NCI-H524 treated with DMSO at 0.1 percent for 48 hours (cell line): ENCODE results near the gene CCDC137.
"Not testable (repeated sequence)": the region's sequence is repeated elsewhere in the genome, so short reads cannot be mapped to it uniquely, and the experiment has no call there.

Source experiments
- DNase-seq: peaks from one replicate; lab custom pipeline; 2025; lab: John Stamatoyannopoulos, UW

Gene CCDC137

GRCh38 chr17:81650951-81651350 lies 15.6 kb upstream of the CCDC137 start:
- no peak for DNase-seq

DNA sequence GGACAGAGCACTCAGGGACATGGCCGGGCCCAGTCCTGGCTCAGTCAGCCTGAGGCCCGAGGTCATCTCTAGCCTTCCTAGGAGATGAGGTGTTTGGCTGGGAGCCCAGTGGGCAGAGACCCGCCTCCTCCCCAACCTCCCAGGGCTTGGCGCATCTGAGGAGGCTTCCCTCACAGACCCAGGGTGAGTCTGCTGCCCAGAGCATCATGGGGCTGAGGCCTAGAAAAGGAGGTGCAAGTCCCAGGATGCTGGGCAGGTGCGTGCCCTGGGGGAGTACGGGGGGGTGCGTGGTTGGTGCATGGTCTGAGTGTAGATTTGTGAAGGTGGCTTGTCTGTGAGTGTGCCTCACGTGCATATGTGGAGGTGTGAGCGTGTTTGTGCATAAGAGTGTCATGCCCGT lies 14.8 kb upstream of the CCDC137 start:
- DNase-seq, result no peak

GRCh38 chr17:81652906-81653771 lies 13.4 kb upstream of the CCDC137 start:
- DNase-seq, result no peak

DNA sequence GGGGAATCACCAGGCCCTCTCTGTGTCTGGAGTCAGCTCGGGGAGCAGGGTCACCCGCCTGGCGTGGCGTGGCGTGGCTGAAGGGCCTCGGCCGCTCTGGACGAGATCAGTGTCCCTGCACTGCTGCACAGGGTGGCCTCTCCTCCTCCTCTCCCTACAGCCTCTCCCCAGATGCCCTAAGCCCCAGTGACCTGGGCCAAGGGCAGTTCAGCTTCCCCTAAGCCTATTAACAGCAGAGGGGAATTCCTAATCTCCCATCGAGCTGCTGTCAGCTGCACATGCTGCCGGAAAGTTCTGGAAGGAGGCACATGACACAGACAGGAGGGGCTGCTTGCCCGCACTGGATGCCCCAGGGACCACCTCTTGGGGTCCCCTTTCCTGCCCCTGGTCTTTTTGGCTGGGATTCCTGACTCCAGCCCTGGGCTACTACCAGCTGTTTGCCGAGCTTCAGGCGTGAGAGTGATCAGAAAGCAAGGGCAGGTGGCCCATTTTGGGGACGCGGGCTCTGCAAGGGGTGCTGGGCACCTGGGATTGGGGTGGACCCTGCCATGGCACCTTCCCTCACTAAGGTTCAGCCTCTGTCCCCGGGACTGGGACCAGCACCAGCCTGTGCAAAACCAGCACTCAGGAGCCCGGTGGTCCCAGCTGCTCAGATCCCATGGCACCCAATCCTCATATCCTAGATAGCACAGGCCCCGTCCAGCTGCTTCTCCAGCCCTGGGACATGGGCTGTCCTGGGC lies 11.0 kb upstream of the CCDC137 start:
- no peak for DNase-seq

GRCh38 chr17:81656118-81656743 lies 10.3 kb upstream of the CCDC137 start, which contains the start of gene PDE6G:
Gene PDE6G (minus strand): TSS chr17:81656542. CDS start chr17:81653305, 3,237 bp downstream.
- no peak for DNase-seq

DNA sequence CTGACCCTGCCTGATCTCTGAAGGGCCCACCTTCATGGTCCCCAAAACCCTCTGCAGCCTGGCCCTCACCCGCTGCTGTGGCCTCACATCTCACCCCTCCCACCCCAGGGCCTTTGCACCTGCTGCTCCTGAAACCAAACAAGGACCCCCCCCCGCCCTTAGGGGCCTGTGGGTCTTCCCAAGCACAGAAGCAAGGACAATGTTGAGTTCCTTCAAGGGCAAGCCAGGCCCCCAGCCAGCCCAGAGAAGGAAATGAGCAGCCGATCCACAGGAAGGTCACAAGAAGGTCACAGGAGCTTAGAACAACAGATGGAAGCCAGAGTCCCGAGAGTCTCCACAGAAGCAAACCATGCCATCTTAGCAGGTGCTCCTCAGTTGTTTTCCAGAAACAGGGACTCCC lies 9.7 kb upstream of the CCDC137 start:
- DNase-seq, result no peak

GRCh38 chr17:81659038-81659437 lies 7.5 kb upstream of the CCDC137 start:
- no peak for DNase-seq

DNA sequence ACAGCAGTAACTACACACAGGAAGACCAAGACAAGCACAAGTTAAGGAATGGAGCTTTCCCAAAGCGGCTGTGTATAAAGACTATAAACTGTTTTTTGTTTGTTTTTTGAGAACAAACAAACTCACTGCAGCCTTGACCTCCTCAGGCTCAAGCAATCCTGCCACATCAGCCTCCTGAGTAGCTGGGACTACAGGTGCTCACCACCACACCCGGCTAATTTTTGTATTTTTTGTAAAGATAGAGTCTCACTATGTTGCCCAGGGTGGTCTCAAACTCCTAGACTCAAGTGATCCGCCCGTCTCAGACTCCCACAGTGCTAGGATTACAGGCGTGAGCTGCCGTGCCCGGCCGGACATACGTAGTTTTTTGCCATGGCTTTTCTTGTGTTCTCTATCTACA lies 6.1 kb upstream of the CCDC137 start:
- DNase-seq, result no peak

DNA sequence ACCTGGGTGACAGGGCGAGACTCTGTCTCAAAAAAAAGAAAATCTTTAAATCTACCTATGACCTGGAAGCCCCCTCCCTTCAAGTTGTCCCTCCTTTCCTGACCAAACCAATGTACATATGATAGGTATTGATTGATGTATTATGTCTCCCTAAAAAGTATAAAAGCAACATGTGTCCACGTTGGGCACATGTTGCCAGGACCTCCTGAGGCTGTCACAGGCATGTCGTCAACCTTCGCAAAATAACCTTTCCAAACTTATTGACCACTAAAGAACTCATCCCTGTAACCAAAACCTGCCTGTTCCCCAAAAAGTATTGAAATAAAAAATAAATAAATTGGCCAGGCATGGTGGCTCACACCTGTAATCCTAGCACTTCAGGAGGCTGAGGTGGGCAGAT lies 4.5 kb upstream of the CCDC137 start:
- no peak for DNase-seq

GRCh38 chr17:81664051-81664470 lies 2.5 kb upstream of the CCDC137 start:
- DNase-seq, result no peak

DNA sequence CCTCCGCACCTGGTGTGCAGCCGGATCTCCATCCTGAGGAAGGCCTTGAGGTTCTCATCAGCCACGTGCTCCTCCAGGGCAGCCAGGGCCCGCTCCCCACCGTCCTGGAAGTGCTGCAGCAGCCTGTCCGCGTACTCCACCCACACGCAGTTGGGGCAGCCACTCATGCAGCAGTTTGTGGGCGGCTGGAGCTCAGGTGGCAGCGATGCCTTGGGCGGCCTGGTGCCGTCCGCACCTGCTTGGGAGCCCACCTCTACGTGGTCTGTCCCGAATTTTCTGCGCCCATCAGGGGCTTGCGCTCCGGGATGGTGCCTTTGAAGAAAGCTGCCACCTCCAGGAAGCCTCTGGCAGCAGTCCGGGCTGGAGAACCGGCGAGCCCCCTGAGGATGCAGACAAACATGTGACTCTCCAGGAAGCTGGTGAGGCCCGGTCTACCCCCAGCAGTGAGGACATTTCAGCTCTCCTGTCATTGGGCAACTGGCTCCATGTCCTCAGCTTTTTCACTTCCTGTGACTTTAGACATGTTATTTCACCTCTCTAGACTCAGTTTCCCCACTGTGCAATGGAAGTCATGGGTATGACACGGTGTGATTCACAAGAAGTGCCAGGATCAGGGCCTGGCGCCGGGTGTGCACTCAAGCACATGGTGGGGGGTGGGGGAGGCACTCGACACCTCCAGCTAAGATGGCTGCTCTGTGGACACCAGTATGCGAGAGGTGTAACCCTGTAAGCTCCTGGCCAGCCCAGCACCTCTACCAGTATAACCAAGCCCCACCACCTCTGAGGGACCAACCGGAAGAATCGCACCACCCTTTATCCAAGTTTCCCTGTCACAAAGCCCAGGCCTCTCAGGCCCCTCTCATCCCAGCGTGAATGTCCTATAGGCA lies 1.1 kb upstream of the CCDC137 start:
- DNase-seq, result no peak

- no peak for DNase-seq
Measured at GRCh38 chr17:81666092-81666341, 520 bp upstream of the CCDC137 start.

- DNase-seq, result no peak
Measured at GRCh38 chr17:81667754-81668153, 1.2 kb downstream of the CCDC137 start.

DNA sequence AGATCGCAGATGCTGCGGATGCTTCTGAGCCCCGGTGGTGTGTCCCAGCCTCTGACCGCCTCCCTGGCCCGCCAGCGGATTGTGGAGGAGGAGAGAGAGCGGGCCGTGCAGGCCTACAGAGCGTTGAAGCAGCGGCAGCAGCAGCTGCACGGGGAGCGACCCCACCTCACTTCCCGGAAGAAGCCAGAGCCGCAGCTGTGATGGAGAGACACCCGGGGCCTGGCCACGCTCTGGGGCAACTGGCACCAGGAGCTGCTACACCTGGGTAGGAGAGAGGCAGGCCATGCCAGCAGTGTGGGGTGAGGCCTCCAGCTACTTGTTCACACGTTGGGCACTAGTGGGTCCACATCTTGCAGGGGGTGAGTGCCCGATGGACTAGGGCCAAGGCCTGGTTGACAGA lies 6.0 kb downstream of the CCDC137 start:
- DNase-seq, result no peak

- no peak for DNase-seq
Measured at GRCh38 chr17:81672954-81673353, 6.4 kb downstream of the CCDC137 start.

DNA sequence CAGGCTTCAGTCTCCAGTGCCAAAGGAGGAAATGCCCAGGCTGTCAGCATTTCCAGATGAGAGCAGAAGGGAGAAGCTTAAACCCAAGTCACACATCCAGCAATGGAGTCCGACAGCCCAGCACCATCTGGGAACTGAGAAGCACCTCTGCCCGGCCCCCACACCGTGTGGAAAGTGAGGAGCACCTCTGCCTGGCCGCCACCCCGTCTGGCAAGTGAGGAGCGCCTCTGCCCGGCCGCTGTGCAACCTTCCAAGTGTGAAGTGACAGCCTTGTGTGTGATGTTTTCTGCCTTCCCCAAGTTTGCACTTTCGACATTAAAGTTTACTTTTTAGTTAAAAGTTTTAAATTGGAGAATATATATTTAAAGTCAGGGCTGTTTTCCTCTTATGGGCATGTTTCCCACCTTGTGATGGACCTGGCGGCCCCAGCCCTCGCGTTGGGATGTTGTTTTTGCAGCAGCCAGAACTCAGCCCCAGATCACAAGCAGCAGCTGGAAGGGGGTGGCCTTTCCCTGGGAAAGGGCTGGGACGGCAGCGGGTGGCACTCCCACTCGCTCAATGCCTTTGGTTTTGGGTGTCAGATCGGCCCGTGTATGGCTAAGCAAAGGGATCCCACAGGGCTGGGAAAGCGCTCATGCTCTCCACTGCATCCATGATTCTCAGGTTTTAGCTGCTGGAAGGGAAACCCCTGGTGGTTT lies 7.2 kb downstream of the CCDC137 start:
- no peak for DNase-seq

DNA sequence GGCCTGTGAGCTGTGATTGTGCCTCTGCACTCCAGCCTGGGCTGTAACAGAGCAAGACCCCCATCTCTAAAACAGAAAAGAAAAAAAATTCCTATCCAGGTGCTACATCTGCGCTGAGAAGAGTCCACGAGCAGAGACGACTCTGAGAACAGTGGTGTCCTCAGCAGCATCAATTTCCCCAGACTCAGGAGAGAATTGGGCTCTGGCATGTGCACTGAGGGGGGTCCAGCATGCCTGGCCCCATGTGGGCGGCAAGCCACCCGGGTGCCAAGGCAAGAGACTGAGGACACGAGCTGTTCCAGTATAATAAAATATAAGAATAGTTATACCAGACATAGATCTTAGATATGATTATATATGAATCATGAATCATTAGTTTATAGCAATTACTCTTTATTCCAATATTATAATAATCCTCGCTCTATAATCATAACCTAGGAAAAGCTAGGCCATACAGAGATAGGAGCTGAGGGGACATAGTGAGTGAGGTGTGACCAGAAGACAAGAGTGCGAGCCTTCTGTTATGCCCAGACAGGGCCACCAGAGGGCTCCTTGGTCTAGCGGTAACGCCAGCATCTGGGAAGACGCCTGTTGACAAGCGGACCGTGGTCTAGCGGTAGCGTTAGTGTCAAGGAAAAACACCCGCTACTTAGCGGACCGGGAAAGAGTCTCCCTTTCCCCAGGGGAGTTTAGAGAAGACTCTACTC lies 9.1 kb downstream of the CCDC137 start:
- not testable (repeated sequence) for DNase-seq

- DNase-seq, result no peak
Measured at GRCh38 chr17:81676906-81677305, 10.4 kb downstream of the CCDC137 start.

DNA sequence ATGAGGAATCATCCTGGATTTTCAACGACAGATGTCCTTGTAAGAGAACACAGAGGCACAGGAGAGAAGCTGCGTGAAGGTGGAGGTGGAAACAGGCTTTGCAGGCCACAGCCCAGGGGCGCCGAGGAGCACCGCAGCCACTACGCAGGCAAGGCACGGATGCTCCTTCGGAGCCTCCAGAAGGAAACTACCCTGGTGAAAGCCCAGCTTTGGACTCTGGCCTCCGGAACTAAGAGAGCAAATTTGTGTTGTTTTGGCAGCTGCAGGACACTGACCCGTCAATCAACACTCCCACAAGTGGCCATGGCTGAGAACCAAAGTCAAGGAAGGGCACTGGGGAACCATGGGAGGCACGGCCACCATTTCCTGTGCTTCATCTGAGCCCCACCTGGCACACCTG lies 13.6 kb downstream of the CCDC137 start:
- DNase-seq, result no peak

DNA sequence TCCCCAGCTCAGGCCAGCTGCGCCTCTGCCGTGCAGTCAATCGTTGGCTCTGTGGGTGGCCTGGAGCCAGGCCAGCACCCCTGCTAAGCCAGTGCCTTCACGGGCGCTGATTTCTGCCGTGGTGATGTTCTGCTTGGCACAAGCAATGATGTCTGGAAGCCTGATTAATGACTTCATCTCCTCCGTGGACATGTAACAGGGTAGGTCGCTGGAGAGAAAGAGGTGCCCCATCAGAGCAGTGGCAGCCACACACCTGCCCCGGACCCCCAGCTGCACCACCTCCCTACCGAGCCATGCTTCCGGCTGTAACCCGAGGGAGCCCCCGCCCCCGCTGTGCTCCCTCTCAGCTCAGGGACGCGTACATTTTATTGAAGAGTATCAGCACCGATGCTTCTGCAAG lies 15.1 kb downstream of the CCDC137 start:
- DNase-seq, result no peak
